GM19467 (cell line): ENCODE measurements around the gene REC8.

Experiments
- ATAC-seq: cut with Tn5 transposase; IDR thresholded peaks from one replicate; pipeline ENCODE4 v1.9.1; 2021; ENCODE audit warnings: mild to moderate bottlenecking, moderate library complexity; ENCODE audit not compliant: unreplicated experiment

Gene REC8, protein sequence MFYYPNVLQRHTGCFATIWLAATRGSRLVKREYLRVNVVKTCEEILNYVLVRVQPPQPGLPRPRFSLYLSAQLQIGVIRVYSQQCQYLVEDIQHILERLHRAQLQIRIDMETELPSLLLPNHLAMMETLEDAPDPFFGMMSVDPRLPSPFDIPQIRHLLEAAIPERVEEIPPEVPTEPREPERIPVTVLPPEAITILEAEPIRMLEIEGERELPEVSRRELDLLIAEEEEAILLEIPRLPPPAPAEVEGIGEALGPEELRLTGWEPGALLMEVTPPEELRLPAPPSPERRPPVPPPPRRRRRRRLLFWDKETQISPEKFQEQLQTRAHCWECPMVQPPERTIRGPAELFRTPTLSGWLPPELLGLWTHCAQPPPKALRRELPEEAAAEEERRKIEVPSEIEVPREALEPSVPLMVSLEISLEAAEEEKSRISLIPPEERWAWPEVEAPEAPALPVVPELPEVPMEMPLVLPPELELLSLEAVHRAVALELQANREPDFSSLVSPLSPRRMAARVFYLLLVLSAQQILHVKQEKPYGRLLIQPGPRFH

GRCh38 chr14:24171422-24172260, at the start of gene REC8:
TSS of gene REC8 (plus strand) at chr14:24172080. CDS start at chr14:24172553, 473 bp downstream.
- peak; percentile 76 for ATAC-seq

DNA sequence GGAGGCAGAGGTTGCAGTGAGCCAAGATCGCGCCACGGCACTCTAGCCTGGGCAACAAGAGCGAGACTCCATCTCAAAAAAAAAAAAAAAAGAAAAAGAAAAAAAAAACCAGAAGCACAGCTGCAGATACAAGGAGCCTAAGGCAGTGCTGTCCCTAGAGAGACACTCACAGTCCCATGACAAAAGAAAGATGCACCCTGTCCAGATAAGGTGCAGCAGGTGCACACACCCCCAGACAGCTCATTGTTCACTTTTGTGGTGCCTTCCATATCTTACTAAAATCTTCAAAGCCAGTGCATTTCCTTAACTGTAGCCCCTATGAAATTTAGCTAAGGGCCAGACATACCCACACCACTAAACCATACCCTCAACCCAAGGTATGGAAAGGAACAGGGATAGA, 49.5 kb upstream of the REC8 start:
- ATAC-seq = no peak

DNA sequence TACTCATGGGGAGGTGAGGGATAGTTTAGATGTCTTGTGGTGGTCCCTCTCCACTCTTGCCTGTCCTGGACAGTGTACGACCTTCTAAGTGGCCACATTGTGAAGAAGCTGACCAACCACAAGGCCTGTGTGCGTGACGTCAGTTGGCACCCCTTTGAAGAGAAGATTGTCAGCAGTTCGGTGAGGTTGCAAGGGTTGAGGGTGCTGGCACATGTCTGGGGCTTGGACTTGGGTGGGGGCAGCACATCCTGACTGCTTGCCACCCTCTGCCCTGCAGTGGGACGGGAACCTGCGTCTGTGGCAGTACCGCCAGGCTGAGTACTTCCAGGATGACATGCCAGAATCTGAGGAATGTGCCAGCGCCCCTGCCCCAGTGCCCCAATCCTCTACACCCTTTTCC, 49.0 kb upstream of the REC8 start:
- no peak for ATAC-seq

DNA sequence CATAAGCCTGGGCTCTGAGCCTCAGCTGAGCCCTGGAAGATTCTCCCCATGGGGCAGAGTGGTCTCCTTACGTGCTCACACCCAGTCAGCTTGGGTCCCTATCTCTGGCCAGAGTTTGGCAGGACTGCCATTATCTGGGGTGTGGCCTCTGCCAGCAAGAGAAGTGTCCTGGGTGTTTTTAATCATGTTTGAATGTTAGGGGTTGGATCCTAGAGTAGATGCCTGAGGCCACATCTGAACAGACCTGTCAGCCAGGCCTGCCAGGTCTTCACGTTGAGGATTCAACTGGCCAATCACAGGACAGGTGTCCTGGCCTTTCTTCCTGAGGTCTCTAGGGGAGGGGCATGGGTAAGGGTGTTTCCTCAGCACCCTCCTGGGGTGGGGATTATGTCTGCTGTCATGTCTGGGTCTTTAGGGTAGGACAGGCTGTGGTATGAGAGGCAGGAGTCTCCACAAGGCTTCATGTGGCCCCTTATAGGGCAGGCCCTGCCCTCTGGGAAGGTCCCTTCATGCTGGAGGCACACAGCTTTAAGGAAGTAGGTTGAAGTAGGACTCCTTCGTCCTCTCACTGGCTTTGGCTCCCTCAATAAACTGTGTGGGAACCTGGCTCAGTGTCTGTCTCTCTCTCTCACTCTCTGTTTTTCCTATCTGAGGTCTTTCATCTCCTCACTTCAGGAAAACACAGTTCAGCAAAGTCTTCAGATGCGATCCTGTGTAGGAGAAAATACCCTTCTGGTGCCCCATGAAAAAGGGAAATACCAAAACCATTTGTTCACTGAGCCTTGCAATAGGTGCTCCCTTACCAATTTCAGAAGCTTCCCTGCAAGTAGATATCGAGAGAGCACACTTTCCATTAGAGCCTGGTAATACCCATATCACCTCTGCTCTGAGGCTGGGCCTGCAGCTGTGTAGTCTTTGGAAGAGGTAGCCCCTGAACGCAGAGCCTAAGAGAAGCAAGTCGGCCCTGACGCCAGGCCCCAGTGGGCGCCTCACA, 48.2 kb upstream of the REC8 start:
- ATAC-seq = no peak

- ATAC-seq = no peak
Observed at GRCh38 chr14:24126939-24127338, 44.9 kb upstream of the REC8 start.

DNA sequence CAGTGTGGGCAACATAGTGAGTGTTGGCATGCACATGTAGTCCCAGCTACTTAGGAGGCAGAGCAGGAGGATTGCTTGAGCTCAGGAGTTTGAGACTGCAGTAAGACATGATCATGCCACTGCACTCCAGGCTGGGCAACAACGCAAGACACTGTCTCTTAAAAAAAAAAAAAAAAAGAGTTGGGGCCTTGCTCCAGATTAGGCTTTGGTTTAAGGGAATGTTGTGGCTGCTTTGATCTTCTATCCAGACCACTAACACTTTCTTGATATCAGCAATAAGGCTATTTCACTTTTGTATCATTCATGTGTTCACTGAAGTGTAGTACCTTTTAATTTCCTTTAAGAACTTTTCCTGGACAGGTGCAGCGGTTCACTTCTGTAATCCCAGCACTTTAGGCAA, 44.2 kb upstream of the REC8 start:
- ATAC-seq = no peak

DNA sequence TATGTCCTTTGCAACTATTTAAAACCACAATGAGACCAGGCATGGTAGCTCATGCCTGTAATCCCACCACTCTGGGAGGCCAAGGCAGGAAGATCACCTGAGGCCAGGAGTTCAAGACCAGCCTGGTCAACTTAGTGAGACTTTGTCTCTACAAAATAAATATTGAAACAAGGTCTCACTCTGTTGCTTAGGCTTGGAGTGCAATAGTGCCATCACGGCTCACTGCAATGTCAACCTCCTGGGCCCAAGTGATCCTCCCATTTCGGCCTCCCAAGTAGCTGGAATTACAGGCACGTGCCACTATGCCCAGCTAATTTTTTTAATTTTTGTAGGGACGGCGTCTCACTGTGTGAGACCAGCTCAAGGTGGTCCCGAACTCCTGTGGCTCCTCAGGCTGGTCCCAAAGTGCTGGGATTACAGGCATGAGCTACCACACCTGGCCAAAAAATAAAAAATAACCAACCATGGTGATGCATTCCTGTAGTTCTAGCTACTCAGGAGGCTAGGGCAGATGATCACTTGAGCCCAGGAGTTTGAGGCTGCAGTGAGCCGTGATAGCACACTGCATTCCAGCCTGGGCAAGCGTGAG, 42.4 kb upstream of the REC8 start:
- no peak for ATAC-seq

GRCh38 chr14:24130380-24130716, 41.5 kb upstream of the REC8 start, which contains the start of gene FITM1:
TSS of gene FITM1 (plus strand) at chr14:24130659. CDS start at chr14:24131564, 905 bp downstream.
- no peak for ATAC-seq

GRCh38 chr14:24130717-24131548, 40.9 kb upstream of the REC8 start:
- no peak for ATAC-seq

DNA sequence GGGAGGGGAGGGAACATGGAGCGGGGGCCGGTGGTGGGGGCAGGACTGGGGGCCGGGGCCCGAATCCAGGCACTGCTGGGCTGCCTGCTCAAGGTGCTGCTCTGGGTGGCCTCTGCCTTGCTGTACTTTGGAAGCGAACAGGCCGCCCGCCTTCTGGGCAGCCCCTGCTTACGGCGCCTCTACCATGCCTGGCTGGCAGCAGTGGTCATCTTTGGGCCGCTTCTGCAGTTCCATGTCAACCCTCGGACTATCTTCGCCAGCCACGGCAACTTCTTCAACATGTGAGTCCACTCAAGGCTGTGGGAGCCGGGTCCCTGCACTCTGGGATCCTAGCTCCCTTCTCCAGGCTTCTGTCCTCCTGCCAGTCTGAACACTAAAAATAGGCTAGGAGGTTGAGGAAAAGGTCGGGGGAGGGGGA, 40.3 kb upstream of the REC8 start:
- no peak for ATAC-seq

DNA sequence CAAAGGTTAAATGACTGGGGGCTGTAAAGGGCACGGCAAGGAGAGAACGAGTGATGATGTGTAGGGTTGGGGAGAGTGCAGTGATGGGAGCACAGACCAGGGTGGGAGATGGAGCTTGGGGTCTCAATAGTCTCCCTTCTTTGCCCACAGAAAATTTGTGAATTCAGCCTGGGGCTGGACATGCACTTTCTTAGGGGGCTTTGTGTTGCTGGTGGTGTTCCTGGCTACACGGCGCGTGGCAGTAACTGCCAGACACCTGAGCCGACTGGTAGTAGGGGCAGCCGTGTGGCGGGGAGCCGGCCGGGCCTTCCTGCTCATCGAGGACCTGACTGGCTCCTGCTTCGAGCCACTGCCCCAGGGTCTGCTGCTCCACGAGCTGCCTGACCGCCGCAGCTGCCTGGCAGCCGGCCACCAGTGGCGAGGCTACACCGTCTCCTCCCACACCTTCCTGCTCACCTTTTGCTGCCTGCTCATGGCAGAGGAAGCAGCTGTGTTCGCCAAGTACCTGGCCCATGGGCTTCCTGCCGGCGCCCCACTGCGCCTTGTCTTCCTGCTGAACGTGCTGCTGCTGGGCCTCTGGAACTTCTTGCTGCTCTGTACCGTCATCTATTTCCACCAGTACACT, 39.7 kb upstream of the REC8 start:
- no peak for ATAC-seq

DNA sequence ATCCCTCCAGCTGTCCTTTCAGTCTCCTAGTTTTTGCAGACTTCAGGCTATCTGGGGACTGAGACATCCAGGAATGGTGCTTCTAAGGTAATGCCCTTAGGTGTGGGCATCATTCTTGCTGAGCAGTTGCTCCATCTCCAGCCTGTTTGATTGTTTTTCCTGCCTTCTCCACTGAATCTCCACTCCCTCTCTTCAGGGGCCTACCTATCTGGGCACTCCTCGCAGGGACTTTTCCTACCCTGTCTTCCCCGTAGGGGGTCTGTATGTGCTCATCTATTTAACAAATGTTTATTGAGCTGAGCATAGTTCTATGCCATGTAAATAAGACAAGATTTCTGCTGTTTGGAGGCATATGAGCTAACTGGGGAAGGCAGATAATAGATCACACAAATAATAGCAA, 38.9 kb upstream of the REC8 start:
- ATAC-seq = no peak

DNA sequence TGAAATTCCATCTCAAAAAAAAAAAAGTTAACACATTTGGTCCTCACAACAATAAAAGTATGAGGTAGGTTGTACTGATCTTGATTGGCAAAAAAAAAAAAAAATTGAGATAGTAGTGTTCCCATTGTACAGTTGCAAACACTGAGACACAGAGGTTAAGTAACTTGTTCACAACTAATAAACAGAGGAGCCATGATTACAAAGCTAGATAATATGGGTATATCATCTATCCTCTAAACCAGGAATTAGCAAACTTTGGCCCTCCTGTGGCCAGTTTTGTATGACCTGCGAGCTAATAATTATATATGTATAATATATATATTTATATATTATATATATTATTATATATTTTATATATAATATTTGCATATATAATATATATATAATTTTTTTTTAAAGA, 38.1 kb upstream of the REC8 start:
- no peak for ATAC-seq

DNA sequence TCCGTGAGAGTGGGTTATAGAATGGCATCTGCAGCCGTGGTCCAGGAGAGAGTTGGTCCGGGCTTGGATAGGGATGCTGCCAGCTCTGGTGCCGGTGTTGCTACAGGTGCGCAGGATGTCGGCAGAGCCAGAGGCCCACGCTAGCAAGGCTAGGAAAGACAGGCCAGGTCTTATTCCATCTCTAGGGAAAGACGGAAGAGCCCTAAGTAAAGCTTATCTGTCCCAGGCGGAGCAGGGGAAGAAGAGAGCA, 36.4 kb upstream of the REC8 start:
- no peak for ATAC-seq

DNA sequence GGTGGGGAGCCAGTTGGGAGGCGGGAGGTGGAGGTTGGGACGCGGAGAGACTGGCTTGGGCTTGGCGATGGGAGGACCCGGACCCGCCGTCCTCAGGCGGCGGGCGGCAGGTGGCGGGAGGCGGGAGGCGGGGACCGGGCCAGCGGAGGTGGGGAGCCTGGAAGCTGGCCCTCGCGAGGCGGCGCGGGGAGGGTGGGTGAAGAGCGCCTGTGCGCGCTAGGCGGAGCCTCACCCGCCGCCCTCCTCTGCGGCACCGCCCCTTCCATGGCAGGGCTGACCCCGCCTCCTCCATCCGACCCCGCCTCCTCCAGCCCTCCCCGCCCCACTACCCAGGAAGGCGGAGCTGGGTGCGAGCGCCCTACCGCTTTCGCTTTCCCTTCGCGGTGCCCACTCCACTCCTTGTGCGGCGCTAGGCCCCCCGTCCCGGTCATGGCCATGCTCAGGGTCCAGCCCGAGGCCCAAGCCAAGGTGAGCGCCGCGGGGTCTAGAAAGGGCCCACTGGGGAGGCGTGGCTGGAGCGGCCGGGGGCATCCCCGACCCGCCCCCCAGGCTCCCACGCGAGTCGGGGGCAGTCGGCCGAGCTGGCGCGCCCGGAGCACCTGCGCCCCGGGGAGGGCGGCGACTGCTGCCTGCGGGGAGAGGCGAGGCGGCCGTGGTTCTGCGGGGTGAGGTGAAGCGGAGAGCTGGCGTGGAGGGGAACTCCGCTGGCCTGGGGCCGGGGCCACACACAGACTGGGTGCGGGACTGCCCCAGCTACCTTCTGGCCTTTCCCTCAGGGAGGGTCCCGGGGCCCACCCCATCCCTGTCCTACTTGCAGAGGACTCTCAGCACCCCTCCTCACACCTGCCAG, 35.8 kb upstream of the REC8 start, which contains the start of gene PSME1:
Gene PSME1, plus strand, starts transcription at position 361 of the 850 bp plus-strand sequence. Its CDS starts 69 bp downstream, at position 430.
- ATAC-seq = peak; percentile 83

DNA sequence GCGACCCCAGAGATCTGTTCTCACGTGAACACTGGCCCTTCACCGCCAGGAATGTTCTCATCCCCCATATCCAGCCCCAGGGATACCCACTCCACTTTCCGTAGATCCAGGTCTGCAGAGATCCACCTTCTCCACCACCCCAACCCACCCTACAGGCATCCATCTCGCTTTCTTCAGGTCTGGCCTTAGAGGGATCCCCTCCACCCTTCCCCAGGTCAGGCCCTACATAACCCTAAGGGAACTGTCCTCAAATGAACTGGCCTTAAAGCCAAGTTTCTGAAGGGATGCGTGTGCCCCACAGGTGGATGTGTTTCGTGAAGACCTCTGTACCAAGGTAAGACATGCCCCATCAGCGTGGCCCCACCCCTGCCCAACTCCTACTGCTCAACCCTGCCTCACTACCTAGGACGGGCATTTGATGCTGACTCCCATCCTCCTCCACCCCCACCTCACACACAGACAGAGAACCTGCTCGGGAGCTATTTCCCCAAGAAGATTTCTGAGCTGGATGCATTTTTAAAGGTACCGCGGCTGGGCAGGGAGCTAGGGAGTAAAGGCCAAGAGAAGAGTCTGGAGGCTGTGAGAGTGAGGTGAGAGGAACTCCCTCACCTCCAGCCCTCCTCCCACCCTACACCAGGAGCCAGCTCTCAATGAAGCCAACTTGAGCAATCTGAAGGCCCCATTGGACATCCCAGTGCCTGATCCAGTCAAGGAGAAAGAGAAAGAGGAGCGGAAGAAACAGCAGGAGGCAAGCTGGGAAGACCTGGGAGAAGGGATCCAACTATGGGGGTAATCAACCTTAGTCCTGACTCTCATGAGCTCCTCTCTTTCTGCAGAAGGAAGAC, 35.0 kb upstream of the REC8 start:
- no peak for ATAC-seq
